ENCODE results near the gene HDDC3. TPM values are rescaled to one million over a fixed set of nuclear protein-coding genes. Genes with fewer than 3 reads are reported as not detected.
"Not testable (repeated sequence)": the region's sequence is repeated elsewhere in the genome, so short reads cannot be mapped to it uniquely, and the experiment has no call there.

Gene HDDC3
- total RNA-seq, 6 experiments from 2014 or later, result 11.2 to 15.7 (median 13.5) TPM

- peaks cover 17% of the 10 kb centered on the region for H3K4me1 Mint-ChIP-seq (ENCODE audit: low read depth)
- H3K27ac Mint-ChIP-seq, result no peak overlapping the region
- no peak for DNase-seq
- peak overlapping the region; percentile 83 for H3K4me3 Mint-ChIP-seq
- no peak for TF ChIP-seq CTCF (IDR thresholded peaks at IDR 0.05)
- H3K27me3 Mint-ChIP-seq (ENCODE audit: insufficient read depth), result no peaks in the 10 kb centered on the region
- H3K9me3 Mint-ChIP-seq, result no peaks in the 10 kb centered on the region
- H3K36me3 Mint-ChIP-seq (ENCODE audit: low read depth), result peaks cover 6% of the 10 kb centered on the region
These were observed 28.4 kb downstream of the HDDC3 start for GRCh38 chr15:90903733-90904536.

GRCh38 chr15:90902840-90903732 is 29.3 kb downstream of the HDDC3 start, which contains the start of gene MAN2A2:
TSS of gene MAN2A2 (plus strand) at chr15:90903302. CDS start at chr15:90904208, 906 bp downstream.
- no peak for TF ChIP-seq CTCF (IDR thresholded peaks at IDR 0.05)
- peaks cover 6% of the 10 kb centered on the region for H3K36me3 Mint-ChIP-seq (ENCODE audit: low read depth)
- no peaks in the 10 kb centered on the region for H3K27me3 Mint-ChIP-seq (ENCODE audit: insufficient read depth)
- H3K4me1 Mint-ChIP-seq (ENCODE audit: low read depth), result peaks cover 17% of the 10 kb centered on the region
- no peaks in the 10 kb centered on the region for H3K9me3 Mint-ChIP-seq
- peak; percentile 19 for DNase-seq
- peak within 1 kb of the TSS; percentile 67 for H3K27ac Mint-ChIP-seq
- peak within 1 kb of the TSS; percentile 84 for H3K4me3 Mint-ChIP-seq

GRCh38 chr15:90902040-90902839 is 30.1 kb downstream of the HDDC3 start:
- Mint-ChIP-seq H3K36me3 (ENCODE audit: low read depth) (peaks cover 6% of the 10 kb centered on the region), H3K4me1 (ENCODE audit: low read depth) (peaks cover 17% of the 10 kb centered on the region), H3K27me3 (ENCODE audit: insufficient read depth) (no peaks in the 10 kb centered on the region), H3K27ac (peak overlapping the region; percentile 67), H3K4me3 (peak overlapping the region; percentile 84), H3K9me3 (no peaks in the 10 kb centered on the region)
- DNase-seq, result peak; percentile 58
- TF ChIP-seq CTCF (IDR thresholded peaks at IDR 0.05), result peak; percentile 83

GRCh38 chr15:90901175-90902039 is 30.9 kb downstream of the HDDC3 start:
- no peak for TF ChIP-seq CTCF (IDR thresholded peaks at IDR 0.05)
- Mint-ChIP-seq H3K9me3 (no peaks in the 10 kb centered on the region), H3K36me3 (ENCODE audit: low read depth) (peaks cover 6% of the 10 kb centered on the region), H3K27ac (peak overlapping the region; percentile 67), H3K4me1 (ENCODE audit: low read depth) (peaks cover 17% of the 10 kb centered on the region), H3K27me3 (ENCODE audit: insufficient read depth) (no peaks in the 10 kb centered on the region), H3K4me3 (peak overlapping the region; percentile 84)
- DNase-seq, result no peak

GRCh38 chr15:90897131-90897655 is 35.2 kb downstream of the HDDC3 start:
- not testable (repeated sequence) for H3K27ac Mint-ChIP-seq; H3K9me3 Mint-ChIP-seq; DNase-seq; H3K36me3 Mint-ChIP-seq (ENCODE audit: low read depth); H3K27me3 Mint-ChIP-seq (ENCODE audit: insufficient read depth); H3K4me3 Mint-ChIP-seq
- H3K4me1 Mint-ChIP-seq (ENCODE audit: low read depth), result peaks cover 11% of the 10 kb centered on the region
